K562 (cell line): ENCODE results near the gene THAP5. TPM values are rescaled to one million over a fixed set of nuclear protein-coding genes. Genes with fewer than 3 reads are reported as not detected.

ENCODE experiments used
- C11orf30 ChIP-seq: fragments of 450-650 bp; IDR thresholded peaks from 2 replicates; pipeline ENCODE4 v1.6.1; 2016; ENCODE audit warnings: low read depth, mild to moderate bottlenecking
- CC2D1A ChIP-seq: fragments of 450-650 bp; IDR thresholded peaks from 2 replicates; pipeline ENCODE4 v1.6.1; 2017; ENCODE audit warnings: mild to moderate bottlenecking
- CREB3 ChIP-seq: fragments of 450-650 bp; conservative IDR thresholded peaks from 2 replicates; pipeline ENCODE4 v1.6.1; 2016; ENCODE audit warnings: missing genetic modification characterization, low read depth, mild to moderate bottlenecking, missing compliant biosample characterization, moderate library complexity
- MAFK ChIP-seq: IDR thresholded peaks from 2 replicates; pipeline ENCODE4 v1.6.1; 2011; ENCODE audit warnings: low read length, improper control_type of control experiment
- OTX1 ChIP-seq: fragments of 450-650 bp; formaldehyde crosslinking; IDR thresholded peaks from 2 replicates; pipeline ENCODE4 v1.4.0; 2022; ENCODE audit warnings: mild to moderate bottlenecking
- POLR2A ChIP-seq: fragments of 450-650 bp; conservative IDR thresholded peaks from 2 replicates; pipeline ENCODE4 v1.6.1; 2016
- POLR2H ChIP-seq: IDR thresholded peaks from 2 replicates; pipeline ENCODE4 v1.6.1; 2016; ENCODE audit warnings: missing genetic modification characterization, low read depth, mild to moderate bottlenecking, control low read depth, missing compliant biosample characterization, moderate library complexity
- RB1 ChIP-seq: fragments of 450-650 bp; IDR thresholded peaks from 2 replicates; pipeline ENCODE4 v1.6.1; 2017; ENCODE audit warnings: low read depth, mild to moderate bottlenecking
- SIX5 ChIP-seq, 2 experiments: IDR thresholded peaks; 2 replicates each; pipeline ENCODE4 v1.6.1; 2011; ENCODE audit warnings: low read length in 2 of 2, borderline replicate concordance in 1 of 2, low read depth in 1 of 2, mild to moderate bottlenecking in 1 of 2, moderate library complexity in 1 of 2; ENCODE audit not compliant: insufficient read depth in 1 of 2
- UBTF ChIP-seq, 2 experiments: IDR thresholded peaks; 2 replicates each; pipeline ENCODE4 v1.6.1; 2012; ENCODE audit warnings: improper control_type of control experiment in 2 of 2, low read depth in 2 of 2, low read length in 2 of 2, borderline replicate concordance in 1 of 2
- ZBTB34 ChIP-seq: fragments of 250-450 bp; sonication (Bioruptor Pico); IDR thresholded peaks from 2 replicates; pipeline ENCODE4 v1.8.0; 2021; ENCODE audit warnings: mild to moderate bottlenecking, moderate library complexity
- ZBTB7A ChIP-seq: IDR thresholded peaks from 2 replicates; pipeline ENCODE4 v1.6.1; 2011; ENCODE audit warnings: low read depth, mild to moderate bottlenecking, low read length, moderate library complexity, borderline replicate concordance; ENCODE audit not compliant: control insufficient read depth
- ZC3H4 ChIP-seq: sonication (generic); formaldehyde crosslinking; IDR thresholded peaks from 2 replicates; pipeline ENCODE4 v1.9.0; 2021; ENCODE audit warnings: missing genetic modification reagents, borderline replicate concordance
- ZFPM2 ChIP-seq: fragments of 250-450 bp; sonication (Bioruptor Pico); IDR thresholded peaks from 2 replicates; pipeline ENCODE4 v1.5.1; 2022; ENCODE audit warnings: mild to moderate bottlenecking
- ZKSCAN8 ChIP-seq: fragments of 200-800 bp; sonication (Bioruptor generic); IDR thresholded peaks from 2 replicates; pipeline ENCODE4 v1.6.1; 2016; ENCODE audit warnings: missing genetic modification characterization, missing compliant biosample characterization
- ZNF133 ChIP-seq: fragments of 250-450 bp; sonication (Bioruptor Pico); IDR thresholded peaks from 2 replicates; pipeline ENCODE4 v1.4.0; 2020; ENCODE audit warnings: mild to moderate bottlenecking
- ZNF232 ChIP-seq: sonication (generic); formaldehyde crosslinking; IDR thresholded peaks from 2 replicates; pipeline ENCODE4 v1.8.0; 2022; ENCODE audit warnings: mild to moderate bottlenecking, missing genetic modification reagents
- polyA plus RNA-seq, 8 experiments: library from polyadenylated mRNA; depleted of rRNA in 4 of 8; stranded (reverse) in 5 of 8; unstranded in 3 of 8; fragments of >200 nt; fragmentation: Nextera tagmentation in 2 of 8; fragmentation: Illumina TruSeq in 1 of 8; extraction: Ambion mirVana in 2 of 8; extraction: Trizol in 1 of 8; gene quantifications; 2 replicates each; pipeline versions ENCODE4 v1.2.1 to v1.2.3, GENCODE V29; 2011 to 2014; ENCODE audit warnings: inconsistent platforms in 1 of 8, missing spikeins in 1 of 8
- total RNA-seq, 7 experiments: library from RNA; depleted of rRNA in 6 of 7; stranded (reverse); fragments of >200 nt in 6 of 7; fragmentation: Illumina TruSeq in 2 of 7; extraction: Trizol in 2 of 7; gene quantifications; 2 replicates each; pipeline versions ENCODE4 v1.2.1 to v1.2.3, GENCODE V29; 2011 to 2021; ENCODE audit warnings: low replicate concordance in 1 of 7
- TF ChIP-seq, protein P1 (sequence below): fragments of 250-450 bp; sonication (Bioruptor Pico); IDR thresholded peaks from 2 replicates; pipeline ENCODE4 v1.5.0; 2021; ENCODE audit warnings: mild to moderate bottlenecking, moderate library complexity
- TF ChIP-seq, protein P2 (sequence below): sonication (generic); formaldehyde crosslinking; IDR thresholded peaks from 2 replicates; pipeline ENCODE4 v1.8.0; 2022; ENCODE audit warnings: mild to moderate bottlenecking, missing genetic modification reagents

THAP5 gene
- total and polyA plus RNA-seq, 9 of the 15 experiments (the other 6 are each of a cell fraction or from before 2014, with no cell fraction given): 16.5 to 58.1 (median 28.2) TPM

GRCh38 chr7:108569381-108570145 lies at the start of gene THAP5, which contains the start of gene DNAJB9 (continued):
- TF ChIP-seq UBTF (IDR thresholded peaks at IDR 0.05; ENCODE audit: borderline replicate concordance in 1 of 2, low read depth in 2 of 2, low read length in 2 of 2): peak; percentile 76 to 94
- TF ChIP-seq ZBTB7A: peak; percentile 89
- TF ChIP-seq, protein P1, sequence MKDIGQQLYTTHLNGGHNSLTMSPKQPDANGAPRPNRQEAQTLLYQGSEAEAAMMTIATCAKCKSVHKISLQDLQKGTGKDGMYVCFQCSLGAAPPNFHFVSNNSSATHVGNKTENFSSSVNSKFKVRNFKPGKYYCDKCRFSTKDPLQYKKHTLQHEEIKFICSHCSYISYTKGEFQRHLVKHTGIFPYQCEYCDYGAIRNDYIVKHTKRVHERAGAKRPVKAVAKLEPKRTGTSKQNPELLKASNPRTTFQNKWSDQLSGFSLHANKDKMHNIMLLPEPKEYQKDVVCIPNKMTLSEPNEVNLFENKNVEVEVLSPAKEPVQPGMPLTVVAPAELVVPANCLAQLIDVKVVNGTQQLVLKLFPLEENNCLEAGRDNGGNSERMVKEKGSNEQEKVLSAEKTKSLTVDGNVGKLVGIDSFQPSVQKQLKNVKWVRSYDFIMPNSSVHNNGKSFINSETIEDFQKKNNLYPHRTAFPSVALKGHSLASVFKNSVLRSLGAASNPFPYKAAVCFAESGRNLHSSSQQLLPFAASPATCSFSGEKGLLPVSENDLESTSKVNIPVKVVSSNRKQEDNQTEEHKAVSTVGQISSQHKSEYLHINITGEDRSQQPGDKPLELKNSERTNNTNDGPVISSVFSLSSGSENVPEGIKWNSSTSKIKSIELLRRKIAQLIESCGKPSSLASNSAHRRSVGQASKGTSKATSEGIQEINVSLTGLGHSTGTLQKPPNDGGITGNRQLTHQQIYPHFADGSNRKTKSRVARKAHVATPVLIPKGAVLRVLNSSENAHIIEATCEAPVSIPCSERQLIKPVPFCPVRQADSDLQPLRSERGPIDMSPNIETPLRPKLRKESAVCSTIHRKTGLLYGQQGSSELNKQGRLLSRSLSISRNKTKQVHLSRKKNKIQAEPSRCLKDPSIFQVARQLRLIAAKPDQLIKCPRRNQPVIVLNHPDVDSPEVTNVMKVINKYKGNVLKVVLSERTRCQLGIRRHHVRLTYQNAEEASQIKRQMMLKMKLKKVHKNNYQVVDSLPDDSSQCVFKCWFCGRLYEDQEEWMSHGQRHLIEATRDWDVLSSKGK: no peak
- TF ChIP-seq ZC3H4 (CRISPR knock-in tag): no peak
- TF ChIP-seq MAFK: peak; percentile 60
- TF ChIP-seq POLR2H (tag): peak; percentile 96
- TF ChIP-seq, protein P2, sequence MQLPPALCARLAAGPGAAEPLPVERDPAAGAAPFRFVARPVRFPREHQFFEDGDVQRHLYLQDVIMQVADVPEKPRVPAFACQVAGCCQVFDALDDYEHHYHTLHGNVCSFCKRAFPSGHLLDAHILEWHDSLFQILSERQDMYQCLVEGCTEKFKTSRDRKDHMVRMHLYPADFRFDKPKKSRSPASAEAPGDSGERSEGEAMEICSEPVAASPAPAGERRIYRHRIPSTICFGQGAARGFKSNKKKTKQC: peak; percentile 55
- TF ChIP-seq ZNF133 (CRISPR knock-in tag): no peak
- TF ChIP-seq ZKSCAN8 (CRISPR knock-in tag): no peak
- peak; percentile 75 for TF ChIP-seq C11orf30
- peak; percentile 54 for TF ChIP-seq RB1
- TF ChIP-seq ZBTB34 (CRISPR knock-in tag): no peak
- peak; percentile 50; the same call in 1 of the 2 replicates for TF ChIP-seq CREB3 (tag)
- peak; percentile 91; the same call in 1 of the 2 replicates for TF ChIP-seq ZFPM2 (CRISPR knock-in tag)
- peak; percentile 40; the same call in 1 of the 2 replicates for TF ChIP-seq ZNF232 (CRISPR knock-in tag)
- 0 out of 4 replicates have a peak, but pooled peaks of 1 of the 2 experiments have one; percentile 7 for TF ChIP-seq SIX5 (IDR thresholded peaks at IDR 0.05; ENCODE audit: borderline replicate concordance in 1 of 2, insufficient read depth in 1 of 2, low read depth in 1 of 2, low read length in 2 of 2)
- no peak for TF ChIP-seq CC2D1A
- peak; percentile 97 for TF ChIP-seq OTX1 (CRISPR knock-in tag)
- TF ChIP-seq POLR2A: peak; percentile 98
